HCT116 (cell line): ENCODE measurements around the gene SBF2.

Experiments
- EZH2 ChIP-seq: fragments of 200-600 bp; sonication (generic); IDR thresholded peaks from 2 replicates; pipeline ENCODE4 v1.6.1; 2017; ENCODE audit warnings: antibody characterized with exemption, mixed run types
- EZH2phosphoT487 ChIP-seq: fragments of 200-600 bp; IDR thresholded peaks from 2 replicates; pipeline ENCODE4 v1.6.1; 2018; ENCODE audit warnings: antibody characterized with exemption, borderline replicate concordance
- POLR2A ChIP-seq: IDR thresholded peaks from 2 replicates; pipeline ENCODE4 v1.7.0; 2011; ENCODE audit warnings: borderline replicate concordance; ENCODE audit not compliant: insufficient read depth, insufficient read length; ENCODE audit errors: extremely low read depth
- POLR2AphosphoS5 ChIP-seq: IDR thresholded peaks from 2 replicates; pipeline ENCODE4 v1.6.1; 2011; ENCODE audit warnings: mild to moderate bottlenecking, low read depth, low read length, moderate library complexity
- RAD21 ChIP-seq: IDR thresholded peaks from 2 replicates; pipeline ENCODE4 v1.6.1; 2012; ENCODE audit warnings: low read depth, mild to moderate bottlenecking
- SP1 ChIP-seq: IDR thresholded peaks from 2 replicates; pipeline ENCODE4 v1.6.1; 2012; ENCODE audit warnings: low read depth
- ZNF274 ChIP-seq: fragments of 200-500 bp; sonication (Bioruptor generic); IDR thresholded peaks from 2 replicates; pipeline ENCODE4 v1.6.1; 2014; ENCODE audit warnings: mild to moderate bottlenecking, low read depth, low read length, inconsistent platforms
- TF ChIP-seq, protein P1 (sequence below): IDR thresholded peaks from 2 replicates; pipeline ENCODE4 v1.6.1; 2011; ENCODE audit warnings: mild to moderate bottlenecking, low read length, moderate library complexity; ENCODE audit not compliant: insufficient replicate concordance; ENCODE audit errors: extremely low read depth
- TF ChIP-seq, protein P2 (sequence below), 3 experiments: fragments of 200-600 bp in 1 of 3; sonication (generic) in 1 of 3; IDR thresholded peaks in 2 of 3; conservative IDR thresholded peaks in 1 of 3; 2 replicates each; pipeline ENCODE4 v1.5.1; 2012 to 2017; ENCODE audit warnings: low read depth in 2 of 3, low read length in 2 of 3, antibody characterized with exemption in 1 of 3, borderline replicate concordance in 1 of 3, control low read depth in 1 of 3, mild to moderate bottlenecking in 1 of 3, mixed read lengths in 1 of 3, mixed run types in 1 of 3, moderate library complexity in 1 of 3; ENCODE audit not compliant: insufficient read depth in 1 of 3
- TF ChIP-seq, protein P3 (sequence below): IDR thresholded peaks from 2 replicates; pipeline ENCODE4 v1.6.1; 2012; ENCODE audit warnings: low read depth
- TF ChIP-seq, protein P4 (sequence below): IDR thresholded peaks from 2 replicates; pipeline ENCODE4 v1.6.1; 2012

DNA sequence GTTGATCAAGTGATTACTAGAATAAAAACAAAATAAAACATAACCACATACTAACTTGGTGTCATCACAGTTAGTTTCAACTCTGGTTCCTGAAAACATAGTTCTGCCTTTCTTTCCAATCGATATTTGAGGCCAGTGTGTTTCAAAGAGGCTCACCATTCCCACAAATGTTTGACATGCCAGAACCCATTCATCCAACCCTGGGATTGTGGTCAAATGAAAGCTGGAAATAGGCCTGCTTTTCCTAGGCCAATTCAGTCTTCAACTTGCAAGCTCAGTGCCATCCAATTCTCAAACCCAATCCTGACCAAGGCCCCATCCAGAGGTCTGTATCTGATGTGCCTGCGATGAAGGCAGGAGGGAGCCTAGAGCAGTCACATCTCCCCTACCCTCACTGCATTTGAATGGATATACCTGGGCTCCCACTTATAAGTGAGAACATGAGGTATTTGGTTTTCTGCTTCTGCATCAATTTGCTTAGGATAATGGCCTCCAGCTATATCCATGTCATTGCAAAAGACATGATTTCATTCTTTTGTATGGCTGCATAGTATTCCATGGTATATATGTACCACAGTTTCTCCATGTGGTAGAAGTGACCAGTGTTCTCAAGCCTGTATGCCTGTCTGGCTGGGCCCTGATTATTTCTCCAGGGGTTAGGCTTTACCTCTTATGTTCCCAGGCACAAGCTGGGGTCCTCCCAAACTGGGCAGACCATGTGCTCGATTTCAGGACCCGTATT, 486.9 kb downstream of the SBF2 start:
- TF ChIP-seq EZH2 = no peak
- TF ChIP-seq, protein P1, sequence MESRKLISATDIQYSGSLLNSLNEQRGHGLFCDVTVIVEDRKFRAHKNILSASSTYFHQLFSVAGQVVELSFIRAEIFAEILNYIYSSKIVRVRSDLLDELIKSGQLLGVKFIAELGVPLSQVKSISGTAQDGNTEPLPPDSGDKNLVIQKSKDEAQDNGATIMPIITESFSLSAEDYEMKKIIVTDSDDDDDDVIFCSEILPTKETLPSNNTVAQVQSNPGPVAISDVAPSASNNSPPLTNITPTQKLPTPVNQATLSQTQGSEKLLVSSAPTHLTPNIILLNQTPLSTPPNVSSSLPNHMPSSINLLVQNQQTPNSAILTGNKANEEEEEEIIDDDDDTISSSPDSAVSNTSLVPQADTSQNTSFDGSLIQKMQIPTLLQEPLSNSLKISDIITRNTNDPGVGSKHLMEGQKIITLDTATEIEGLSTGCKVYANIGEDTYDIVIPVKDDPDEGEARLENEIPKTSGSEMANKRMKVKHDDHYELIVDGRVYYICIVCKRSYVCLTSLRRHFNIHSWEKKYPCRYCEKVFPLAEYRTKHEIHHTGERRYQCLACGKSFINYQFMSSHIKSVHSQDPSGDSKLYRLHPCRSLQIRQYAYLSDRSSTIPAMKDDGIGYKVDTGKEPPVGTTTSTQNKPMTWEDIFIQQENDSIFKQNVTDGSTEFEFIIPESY = no peak
- no peak for TF ChIP-seq SP1
- no peak for TF ChIP-seq POLR2AphosphoS5
- TF ChIP-seq, protein P2, sequence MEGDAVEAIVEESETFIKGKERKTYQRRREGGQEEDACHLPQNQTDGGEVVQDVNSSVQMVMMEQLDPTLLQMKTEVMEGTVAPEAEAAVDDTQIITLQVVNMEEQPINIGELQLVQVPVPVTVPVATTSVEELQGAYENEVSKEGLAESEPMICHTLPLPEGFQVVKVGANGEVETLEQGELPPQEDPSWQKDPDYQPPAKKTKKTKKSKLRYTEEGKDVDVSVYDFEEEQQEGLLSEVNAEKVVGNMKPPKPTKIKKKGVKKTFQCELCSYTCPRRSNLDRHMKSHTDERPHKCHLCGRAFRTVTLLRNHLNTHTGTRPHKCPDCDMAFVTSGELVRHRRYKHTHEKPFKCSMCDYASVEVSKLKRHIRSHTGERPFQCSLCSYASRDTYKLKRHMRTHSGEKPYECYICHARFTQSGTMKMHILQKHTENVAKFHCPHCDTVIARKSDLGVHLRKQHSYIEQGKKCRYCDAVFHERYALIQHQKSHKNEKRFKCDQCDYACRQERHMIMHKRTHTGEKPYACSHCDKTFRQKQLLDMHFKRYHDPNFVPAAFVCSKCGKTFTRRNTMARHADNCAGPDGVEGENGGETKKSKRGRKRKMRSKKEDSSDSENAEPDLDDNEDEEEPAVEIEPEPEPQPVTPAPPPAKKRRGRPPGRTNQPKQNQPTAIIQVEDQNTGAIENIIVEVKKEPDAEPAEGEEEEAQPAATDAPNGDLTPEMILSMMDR (IDR thresholded peaks at IDR 0.05 in 2 of 3, conservative IDR thresholded peaks at IDR 0.05 in 1 of 3; ENCODE audit: borderline replicate concordance in 1 of 3, insufficient read depth in 1 of 3, low read depth in 2 of 3, low read length in 2 of 3) = no peak
- TF ChIP-seq ZNF274 = no peak
- TF ChIP-seq, protein P3, sequence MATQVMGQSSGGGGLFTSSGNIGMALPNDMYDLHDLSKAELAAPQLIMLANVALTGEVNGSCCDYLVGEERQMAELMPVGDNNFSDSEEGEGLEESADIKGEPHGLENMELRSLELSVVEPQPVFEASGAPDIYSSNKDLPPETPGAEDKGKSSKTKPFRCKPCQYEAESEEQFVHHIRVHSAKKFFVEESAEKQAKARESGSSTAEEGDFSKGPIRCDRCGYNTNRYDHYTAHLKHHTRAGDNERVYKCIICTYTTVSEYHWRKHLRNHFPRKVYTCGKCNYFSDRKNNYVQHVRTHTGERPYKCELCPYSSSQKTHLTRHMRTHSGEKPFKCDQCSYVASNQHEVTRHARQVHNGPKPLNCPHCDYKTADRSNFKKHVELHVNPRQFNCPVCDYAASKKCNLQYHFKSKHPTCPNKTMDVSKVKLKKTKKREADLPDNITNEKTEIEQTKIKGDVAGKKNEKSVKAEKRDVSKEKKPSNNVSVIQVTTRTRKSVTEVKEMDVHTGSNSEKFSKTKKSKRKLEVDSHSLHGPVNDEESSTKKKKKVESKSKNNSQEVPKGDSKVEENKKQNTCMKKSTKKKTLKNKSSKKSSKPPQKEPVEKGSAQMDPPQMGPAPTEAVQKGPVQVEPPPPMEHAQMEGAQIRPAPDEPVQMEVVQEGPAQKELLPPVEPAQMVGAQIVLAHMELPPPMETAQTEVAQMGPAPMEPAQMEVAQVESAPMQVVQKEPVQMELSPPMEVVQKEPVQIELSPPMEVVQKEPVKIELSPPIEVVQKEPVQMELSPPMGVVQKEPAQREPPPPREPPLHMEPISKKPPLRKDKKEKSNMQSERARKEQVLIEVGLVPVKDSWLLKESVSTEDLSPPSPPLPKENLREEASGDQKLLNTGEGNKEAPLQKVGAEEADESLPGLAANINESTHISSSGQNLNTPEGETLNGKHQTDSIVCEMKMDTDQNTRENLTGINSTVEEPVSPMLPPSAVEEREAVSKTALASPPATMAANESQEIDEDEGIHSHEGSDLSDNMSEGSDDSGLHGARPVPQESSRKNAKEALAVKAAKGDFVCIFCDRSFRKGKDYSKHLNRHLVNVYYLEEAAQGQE = no peak
- no peak for TF ChIP-seq POLR2A
- TF ChIP-seq, protein P4, sequence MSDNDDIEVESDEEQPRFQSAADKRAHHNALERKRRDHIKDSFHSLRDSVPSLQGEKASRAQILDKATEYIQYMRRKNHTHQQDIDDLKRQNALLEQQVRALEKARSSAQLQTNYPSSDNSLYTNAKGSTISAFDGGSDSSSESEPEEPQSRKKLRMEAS = no peak
- no peak for TF ChIP-seq RAD21
- TF ChIP-seq EZH2phosphoT487 = no peak
